ENCODE results near the gene LOXL3. TPM values are rescaled to one million over a fixed set of nuclear protein-coding genes. Genes with fewer than 3 reads are reported as not detected.

LOXL3 gene
- total RNA-seq, 1 donor from 2014 or later, result 2.8 TPM

- DNase-seq (ENCODE audit: low spot score), result no peak
- intact Hi-C loops (cut with DNase I), result no loop called here
Measured at GRCh38 chr2:74513605-74514367, 40.0 kb downstream of the LOXL3 start.

GRCh38 chr2:74512744-74513604 lies 40.8 kb downstream of the LOXL3 start:
- intact Hi-C loops (cut with DNase I), result no loop called here
- no peak for DNase-seq (ENCODE audit: low spot score)

GRCh38 chr2:74511104-74511989 lies 42.4 kb downstream of the LOXL3 start:
- intact Hi-C loops (cut with DNase I), result no loop called here
- DNase-seq (ENCODE audit: low spot score), result no peak

GRCh38 chr2:74510272-74510671 lies 43.5 kb downstream of the LOXL3 start:
- no peak for DNase-seq (ENCODE audit: low spot score)
- intact Hi-C loops (cut with DNase I), result no loop called here

- no peak for DNase-seq (ENCODE audit: low spot score)
- intact Hi-C loops (cut with DNase I), result loop anchor here (1.0 kb wide), 1 partner anchor 21 kb away; the partner anchor contains the start of genes AUP1 and HTRA2
Measured at GRCh38 chr2:74507926-74508520, 45.7 kb downstream of the LOXL3 start.

GRCh38 chr2:74507145-74507925 lies 46.4 kb downstream of the LOXL3 start, which contains the start of gene PCGF1:
PCGF1 (minus strand) TSS chr2:74507695; CDS start chr2:74507668, 27 bp downstream.
- intact Hi-C loops (cut with DNase I), result loop anchor here (1.0 kb wide), 1 partner anchor 22 kb away; the partner anchor contains the start of genes AUP1 and HTRA2
- DNase-seq (ENCODE audit: low spot score), result peak; percentile 99

GRCh38 chr2:74505448-74506246 lies 48.1 kb downstream of the LOXL3 start:
- no peak for DNase-seq (ENCODE audit: low spot score)
- intact Hi-C loops (cut with DNase I), result no loop called here

GRCh38 chr2:74504591-74504990 lies 49.2 kb downstream of the LOXL3 start:
- intact Hi-C loops (cut with DNase I), result loop anchor here (5.0 kb wide), 1 partner anchor 83 kb away; no protein-coding TSS in a partner anchor
- no peak for DNase-seq (ENCODE audit: low spot score)

GRCh38 chr2:74503506-74504475 lies 50.0 kb downstream of the LOXL3 start:
- no peak for DNase-seq (ENCODE audit: low spot score)
- intact Hi-C loops (cut with DNase I), result loop anchor here (5.0 kb wide), 1 partner anchor 84 kb away; no protein-coding TSS in a partner anchor

GRCh38 chr2:74502720-74503505 lies 50.8 kb downstream of the LOXL3 start:
- DNase-seq (ENCODE audit: low spot score), result peak; percentile 93
- intact Hi-C loops (cut with DNase I), result loop anchor here (5.0 kb wide), 1 partner anchor 84 kb away; no protein-coding TSS in a partner anchor

GRCh38 chr2:74502147-74502719 lies 51.5 kb downstream of the LOXL3 start:
- no peak for DNase-seq (ENCODE audit: low spot score)
- intact Hi-C loops (cut with DNase I), result loop anchor here (5.0 kb wide), 1 partner anchor 85 kb away; no protein-coding TSS in a partner anchor

- intact Hi-C loops (cut with DNase I), result loop anchor here (5.0 kb wide), 1 partner anchor 86 kb away; no protein-coding TSS in a partner anchor
Measured at GRCh38 chr2:74501335-74502071, 52.2 kb downstream of the LOXL3 start.

GRCh38 chr2:74500578-74500946 lies 53.2 kb downstream of the LOXL3 start:
- intact Hi-C loops (cut with DNase I), result loop anchor here (5.0 kb wide), 1 partner anchor 87 kb away; no protein-coding TSS in a partner anchor

More at GRCh38 chr2:74501335-74502071, 52.2 kb downstream of the LOXL3 start:
- no peak for DNase-seq (ENCODE audit: low spot score)

GRCh38 chr2:74499940-74500577 lies 53.7 kb downstream of the LOXL3 start:
- intact Hi-C loops (cut with DNase I), result loop anchor here (5.0 kb wide), 1 partner anchor 87 kb away; no protein-coding TSS in a partner anchor
- DNase-seq (ENCODE audit: low spot score), result no peak

More at GRCh38 chr2:74500578-74500946, 53.2 kb downstream of the LOXL3 start:
- DNase-seq (ENCODE audit: low spot score), result no peak

All from cardiac septum (tissue), 1 donor.